ENCODE data around the gene GNG4.

GNG4 gene

GRCh38 chr1:235649368-235650163 is at the start of gene GNG4:
GNG4 (minus strand) TSS chr1:235649784; CDS start chr1:235583838, 65,946 bp downstream.
- DNase-seq, result no peak

- DNase-seq, result peak; percentile 74
These were observed 47.9 kb upstream of the GNG4 start for GRCh38 chr1:235697508-235697907.

DNA sequence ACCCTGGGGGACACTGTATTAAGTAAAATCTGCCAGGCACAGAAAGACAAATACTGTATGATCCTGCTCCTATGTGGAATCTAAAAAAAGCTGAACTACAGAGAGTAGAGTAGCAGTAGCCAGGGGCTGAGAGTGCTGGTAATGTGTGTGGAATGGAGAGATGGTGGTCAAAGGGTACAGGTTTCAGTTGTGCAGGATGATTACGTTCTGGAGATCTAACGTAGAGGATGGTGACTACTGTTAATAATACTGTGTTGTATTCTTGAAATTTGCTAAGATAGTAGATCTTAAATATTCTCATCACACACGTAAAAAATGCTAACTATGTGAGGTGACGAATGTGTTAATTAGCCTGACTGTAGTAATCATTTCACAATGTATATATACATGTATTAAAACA is 39.8 kb upstream of the GNG4 start:
- no peak for DNase-seq

DNA sequence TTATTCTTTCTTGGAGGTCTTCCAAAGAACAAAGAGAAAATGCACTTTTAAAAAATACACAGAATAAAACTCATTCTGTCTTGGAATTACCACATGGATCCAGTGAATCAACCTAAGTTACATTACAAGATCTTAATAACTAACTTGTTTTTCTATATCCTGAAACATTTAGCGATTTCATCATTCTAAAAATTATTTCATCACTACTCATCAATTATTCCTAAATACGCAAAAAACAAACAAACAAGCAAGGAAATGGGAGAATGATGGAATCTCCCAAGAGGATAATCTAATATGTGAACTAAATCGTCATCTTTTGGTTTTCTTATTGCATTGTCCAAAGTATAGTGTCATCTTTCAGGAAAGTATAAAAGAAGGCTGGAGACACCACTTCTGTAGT is 38.5 kb upstream of the GNG4 start:
- no peak for DNase-seq

GRCh38 chr1:235683653-235684052 is 34.1 kb upstream of the GNG4 start:
- no peak for DNase-seq

DNA sequence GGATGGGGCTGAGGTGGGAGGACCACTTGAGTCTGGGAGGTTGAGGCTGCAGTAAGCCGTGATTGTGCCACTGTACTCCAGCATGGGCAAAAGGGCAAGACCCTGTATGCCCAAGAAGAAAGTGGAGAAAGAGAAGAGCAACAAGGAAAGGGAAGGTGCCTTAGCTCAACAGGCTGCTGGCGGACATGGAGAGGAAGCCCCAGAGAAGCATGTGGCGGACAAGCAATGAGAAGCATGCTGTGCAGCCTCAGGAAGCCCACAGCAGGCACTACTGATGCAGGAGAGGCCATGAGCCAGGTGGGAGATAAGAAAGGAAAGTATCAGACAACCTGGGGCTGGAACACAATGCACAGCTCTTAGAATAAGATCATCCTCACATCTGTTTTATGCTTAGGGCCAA is 32.6 kb upstream of the GNG4 start:
- DNase-seq, result no peak

DNA sequence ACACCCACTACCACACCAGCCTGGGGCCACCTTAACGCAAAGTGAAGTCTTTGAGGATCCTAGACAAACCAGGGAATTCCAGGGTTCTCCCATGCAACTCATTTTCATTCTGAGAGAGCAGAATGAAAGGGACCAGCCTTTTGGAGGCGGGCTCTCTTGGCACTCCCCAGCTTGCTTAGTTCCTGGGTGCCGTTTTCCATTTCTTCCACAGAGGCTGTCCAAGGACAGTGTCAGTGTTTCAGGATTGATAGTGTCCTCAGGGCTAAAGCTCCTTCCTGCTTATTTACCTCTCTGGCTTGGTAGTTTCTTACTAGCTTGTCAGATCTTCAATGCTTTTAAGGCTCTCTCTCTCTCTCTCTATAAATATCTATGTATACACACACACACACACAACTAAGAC is 30.1 kb upstream of the GNG4 start:
- DNase-seq, result no peak

- DNase-seq, result no peak
These were observed 29.4 kb upstream of the GNG4 start for GRCh38 chr1:235679005-235679404.

DNA sequence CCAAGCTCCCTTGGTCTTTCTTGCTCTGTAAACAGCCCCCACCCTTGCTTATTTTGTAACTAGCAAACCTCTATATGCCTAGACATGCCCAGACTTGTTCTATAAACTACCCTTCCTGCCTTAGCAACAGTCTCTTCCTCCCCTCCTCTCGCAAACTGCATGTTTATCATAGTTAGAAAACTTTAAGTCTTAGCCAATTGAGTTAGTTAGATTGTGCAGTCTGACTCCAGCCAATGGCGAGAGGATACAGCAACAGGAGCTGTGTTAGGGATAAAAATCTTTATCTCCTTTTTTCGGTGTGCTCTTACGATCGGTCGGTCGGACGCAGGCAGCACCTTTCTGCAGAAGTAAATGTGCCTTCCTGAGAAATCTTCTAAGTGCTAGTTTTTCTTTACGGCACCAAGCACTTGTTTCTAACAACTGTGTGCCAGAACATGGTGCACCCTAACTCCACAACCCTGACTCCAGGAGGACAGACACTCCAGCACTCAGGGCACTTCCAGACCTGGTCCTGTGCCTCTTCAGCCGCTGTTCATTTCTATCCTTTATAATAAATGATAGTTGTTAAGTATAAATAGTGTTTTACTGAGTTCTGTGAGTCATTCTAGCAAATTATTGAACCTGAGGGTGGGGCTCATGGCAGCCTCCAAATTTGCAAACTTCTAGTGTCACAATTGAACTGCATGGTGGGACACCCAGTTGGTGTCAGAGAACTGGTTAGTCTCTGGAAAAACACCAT is 25.7 kb upstream of the GNG4 start:
- DNase-seq, result no peak

DNA sequence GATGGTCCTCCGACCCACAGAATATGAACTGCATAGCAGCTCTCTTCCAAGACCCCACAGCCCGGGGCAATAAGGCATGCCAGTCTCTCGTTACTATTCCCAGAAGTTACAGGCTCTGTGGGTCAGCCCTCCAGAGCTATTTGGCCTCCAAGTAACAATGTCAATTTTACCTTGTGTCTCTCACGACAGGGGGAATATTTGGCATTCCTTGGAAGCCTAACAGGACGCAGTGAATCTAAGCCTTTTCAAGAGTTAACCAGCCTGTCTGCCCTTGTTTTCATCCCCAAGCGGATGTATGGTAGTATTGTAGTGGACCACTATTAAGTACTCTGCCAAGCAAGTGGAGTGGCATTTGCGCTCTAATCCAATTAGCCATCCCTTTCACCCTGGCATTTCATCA is 24.4 kb upstream of the GNG4 start:
- DNase-seq, result no peak

DNA sequence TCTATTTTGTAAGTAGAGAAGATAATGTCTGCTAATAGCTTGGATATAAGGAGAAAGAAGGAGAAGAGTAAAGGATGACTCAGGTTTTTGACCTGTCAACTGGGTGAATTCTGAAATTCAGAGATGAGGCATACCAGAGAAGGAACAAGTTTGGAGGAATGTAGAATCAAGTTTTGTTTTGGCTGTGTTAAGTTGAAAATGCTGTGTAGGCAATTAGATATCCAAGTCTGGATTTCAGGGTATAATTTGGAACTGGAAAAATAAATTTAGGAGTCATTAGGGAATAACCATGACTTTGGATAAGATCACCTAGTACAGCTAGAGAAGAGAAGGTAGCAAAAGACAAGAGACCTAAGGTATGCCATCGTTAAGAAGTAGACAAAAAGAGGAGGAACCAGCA is 22.4 kb upstream of the GNG4 start:
- no peak for DNase-seq

DNA sequence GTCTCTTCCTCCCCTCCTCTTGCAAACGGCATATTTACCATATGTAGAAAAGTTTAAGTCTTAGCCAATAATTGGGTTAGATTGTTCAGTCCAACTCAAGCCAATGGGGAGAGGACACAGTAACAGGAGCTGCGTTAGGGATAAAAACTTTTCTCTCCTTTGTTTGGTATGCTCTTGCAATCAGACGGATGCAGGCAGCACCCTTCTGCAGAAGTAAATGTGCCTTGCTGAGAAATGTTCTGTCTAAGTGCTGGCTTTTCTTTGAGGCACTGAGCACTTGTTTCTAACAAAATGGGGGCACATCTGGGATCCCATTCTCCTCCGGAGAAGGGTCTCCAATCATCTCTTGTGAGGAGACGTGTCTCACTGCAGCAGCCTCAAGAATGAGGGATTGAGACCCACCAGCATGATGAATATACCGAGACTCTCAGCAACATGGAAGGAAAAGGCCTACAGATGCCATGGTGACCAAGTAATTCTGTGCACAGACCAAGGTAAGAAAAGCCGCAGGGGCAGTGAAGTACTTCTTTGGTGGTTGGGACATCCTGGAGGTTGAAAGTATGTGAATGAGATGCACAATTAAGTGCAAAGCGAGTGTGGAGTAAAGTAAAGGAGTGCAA is 20.7 kb upstream of the GNG4 start:
- no peak for DNase-seq

GRCh38 chr1:235669277-235669676 is 19.7 kb upstream of the GNG4 start:
- no peak for DNase-seq

DNA sequence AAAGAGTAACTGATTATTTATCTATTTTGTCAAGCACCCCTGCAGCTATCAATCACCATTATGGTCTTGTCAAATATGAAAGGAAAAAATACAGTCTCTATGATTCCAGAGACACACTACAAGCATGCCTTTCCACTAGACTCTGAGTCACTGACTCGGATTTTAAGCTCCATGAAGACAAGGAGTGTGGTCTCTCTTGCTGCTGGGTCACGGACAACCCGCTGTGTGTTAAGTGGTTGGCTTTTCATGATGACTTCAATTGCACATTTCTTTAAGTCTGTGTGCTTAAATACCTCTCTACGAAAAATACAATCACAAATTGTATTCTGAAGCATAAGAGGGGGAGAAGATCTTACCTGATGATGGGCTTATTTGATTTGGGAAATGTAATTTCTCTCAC is 14.0 kb upstream of the GNG4 start:
- DNase-seq, result no peak

DNA sequence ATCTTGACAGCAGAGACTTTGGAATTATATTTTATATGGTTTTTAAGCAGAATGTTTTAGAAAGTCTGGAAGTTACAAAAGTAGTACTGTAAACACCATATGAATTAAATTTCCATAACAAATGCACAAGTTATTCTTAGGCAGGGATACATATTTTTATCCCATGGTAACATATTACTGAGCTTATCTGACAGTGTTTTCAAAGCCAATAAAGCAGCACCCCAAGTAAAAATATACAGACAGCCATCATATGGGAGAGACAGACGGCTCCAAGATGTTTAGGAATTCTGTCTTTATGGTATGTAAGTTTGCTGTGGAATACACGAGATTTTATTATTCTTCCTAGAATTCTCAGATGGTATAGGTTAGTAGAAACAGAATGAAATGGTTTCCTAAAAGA is 12.0 kb upstream of the GNG4 start:
- no peak for DNase-seq

- no peak for DNase-seq
These were observed 9.7 kb upstream of the GNG4 start for GRCh38 chr1:235659186-235659771.

DNA sequence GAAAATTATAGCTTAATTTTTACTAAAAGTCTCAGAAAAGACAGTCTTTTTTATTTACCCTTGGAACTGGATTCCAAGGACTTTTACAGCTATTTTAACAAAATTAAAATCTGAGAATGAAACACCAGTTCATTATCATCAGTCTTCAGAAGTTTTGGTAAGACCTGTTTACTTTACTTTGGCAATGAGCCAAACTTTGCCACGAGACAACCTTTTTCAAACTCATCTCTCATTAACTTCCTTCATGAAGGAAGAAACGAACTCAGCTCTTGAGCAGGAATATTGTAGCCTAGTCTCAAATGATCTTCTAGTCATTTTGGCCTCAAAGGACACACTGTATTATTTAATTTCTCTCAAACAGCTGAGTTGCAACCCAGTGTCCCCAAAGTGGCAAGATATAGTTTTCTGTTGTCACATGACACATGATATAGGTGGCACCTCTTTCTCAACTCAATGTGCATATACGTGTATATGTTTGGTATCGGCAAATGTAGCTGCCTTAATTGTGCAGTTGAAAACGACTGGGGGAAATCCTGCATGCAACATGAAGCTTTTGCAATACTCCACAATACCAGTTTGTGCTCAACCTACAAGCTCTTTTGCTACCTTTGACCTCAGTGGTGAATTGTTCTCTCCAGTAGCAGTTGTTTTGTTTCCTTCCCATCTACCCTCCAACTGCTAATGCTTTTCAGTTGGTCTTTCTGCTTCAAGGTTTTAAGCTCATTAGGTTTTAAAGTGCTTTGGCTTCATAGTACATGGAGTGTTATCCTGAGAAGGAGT is 8.4 kb upstream of the GNG4 start:
- no peak for DNase-seq

DNA sequence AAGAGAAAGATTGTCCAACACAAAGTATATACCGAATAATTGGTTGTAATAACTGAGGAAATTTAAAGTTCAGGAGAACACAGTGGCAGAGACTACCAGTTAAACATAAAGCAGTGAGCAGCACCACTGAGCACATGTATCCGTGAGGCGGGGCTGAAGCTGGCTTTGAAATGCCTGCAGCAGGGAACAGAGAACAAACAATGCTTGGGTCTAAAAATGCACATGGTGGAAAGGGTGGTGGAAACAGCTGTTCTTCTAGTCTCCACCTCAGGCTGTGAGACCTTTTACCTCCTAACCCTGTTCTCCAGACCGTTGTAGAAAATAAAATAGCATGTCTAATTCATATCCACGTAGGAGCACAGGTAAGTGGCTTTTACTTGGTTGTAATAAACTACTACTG is 7.7 kb upstream of the GNG4 start:
- no peak for DNase-seq

- DNase-seq, result no peak
These were observed 2.8 kb upstream of the GNG4 start for GRCh38 chr1:235652364-235652763.

- DNase-seq, result no peak
These were observed 1.7 kb upstream of the GNG4 start for GRCh38 chr1:235651170-235651806.

- no peak for DNase-seq
These were observed 971 bp upstream of the GNG4 start for GRCh38 chr1:235650341-235651169.

Data from activated CD4-positive, alpha-beta T cell treated with anti-CD3 and anti-CD28 coated beads, Interleukin-2, amount 50 U/mL, for 16 hours (primary cell).